Suprapubic skin (tissue), 4 donors: ENCODE measurements around the gene SFPQ. TPM values are rescaled to one million over a fixed set of nuclear protein-coding genes. Genes with fewer than 3 reads are reported as not detected.
A peak's percentile ranks its signal among the peaks of the same experiment; 100 is the strongest.

Experiments
- DNase-seq, 2 donors: peaks; one replicate each; pipeline ENCODE4 v3.0.0-alpha.2; 2019; ENCODE audit warnings: low spot score in 2 of 2
- H3K27ac ChIP-seq: fragments of 200-600 bp; sonication (generic); one replicate; pipeline ENCODE4 v1.5.1; 2019
- H3K27me3 ChIP-seq: fragments of 200-600 bp; sonication (generic); one replicate; pipeline ENCODE4 v1.5.1; 2019
- H3K36me3 ChIP-seq: fragments of 200-600 bp; sonication (generic); one replicate; pipeline ENCODE4 v1.5.1; 2019
- H3K4me1 ChIP-seq: fragments of 200-600 bp; sonication (generic); one replicate; pipeline ENCODE4 v1.5.1; 2019
- H3K4me3 ChIP-seq: fragments of 200-600 bp; sonication (generic); one replicate; pipeline ENCODE4 v1.5.1; 2019; ENCODE audit warnings: mild to moderate bottlenecking
- H3K9me3 ChIP-seq: fragments of 200-600 bp; sonication (generic); one replicate; pipeline ENCODE4 v1.5.1; 2019
- CTCF ChIP-seq, 2 donors: fragments of 200-600 bp in 1 of 2; fragments of 450-650 bp in 1 of 2; sonication (generic) in 1 of 2; IDR thresholded peaks; one replicate each; pipeline ENCODE4 v1.5.1; 2016 to 2019; ENCODE audit warnings: antibody characterized with exemption in 2 of 2, mild to moderate bottlenecking in 1 of 2, moderate library complexity in 1 of 2
- EP300 ChIP-seq: sonication (generic); formaldehyde crosslinking; IDR thresholded peaks from one replicate; pipeline ENCODE4 v1.6.1; 2017; ENCODE audit warnings: antibody characterized with exemption
- POLR2A ChIP-seq, 2 donors: fragments of 450-650 bp; IDR thresholded peaks; one replicate each; pipeline ENCODE4 v1.6.1; 2017; ENCODE audit warnings: antibody characterized with exemption in 2 of 2, mild to moderate bottlenecking in 2 of 2, moderate library complexity in 2 of 2
- POLR2AphosphoS5 ChIP-seq, 3 donors: sonication (generic); formaldehyde crosslinking; IDR thresholded peaks; one replicate each; pipeline ENCODE4 v1.6.1; 2017; ENCODE audit warnings: antibody characterized with exemption in 3 of 3
- WGBS: methylation state at CpG from one replicate; pipeline ENCODE4 v1.1.5; 2018; 5-methylcytosine and 5-hydroxymethylcytosine counted together
- total RNA-seq, 4 donors: library from RNA; depleted of rRNA; stranded (reverse); fragments of >200 nt; gene quantifications; one replicate each; pipeline ENCODE4 v1.1.0, GENCODE V29; 2016

Gene SFPQ
- total RNA-seq, 4 donors from 2014 or later = 136 to 365 (median 191) TPM

DNA sequence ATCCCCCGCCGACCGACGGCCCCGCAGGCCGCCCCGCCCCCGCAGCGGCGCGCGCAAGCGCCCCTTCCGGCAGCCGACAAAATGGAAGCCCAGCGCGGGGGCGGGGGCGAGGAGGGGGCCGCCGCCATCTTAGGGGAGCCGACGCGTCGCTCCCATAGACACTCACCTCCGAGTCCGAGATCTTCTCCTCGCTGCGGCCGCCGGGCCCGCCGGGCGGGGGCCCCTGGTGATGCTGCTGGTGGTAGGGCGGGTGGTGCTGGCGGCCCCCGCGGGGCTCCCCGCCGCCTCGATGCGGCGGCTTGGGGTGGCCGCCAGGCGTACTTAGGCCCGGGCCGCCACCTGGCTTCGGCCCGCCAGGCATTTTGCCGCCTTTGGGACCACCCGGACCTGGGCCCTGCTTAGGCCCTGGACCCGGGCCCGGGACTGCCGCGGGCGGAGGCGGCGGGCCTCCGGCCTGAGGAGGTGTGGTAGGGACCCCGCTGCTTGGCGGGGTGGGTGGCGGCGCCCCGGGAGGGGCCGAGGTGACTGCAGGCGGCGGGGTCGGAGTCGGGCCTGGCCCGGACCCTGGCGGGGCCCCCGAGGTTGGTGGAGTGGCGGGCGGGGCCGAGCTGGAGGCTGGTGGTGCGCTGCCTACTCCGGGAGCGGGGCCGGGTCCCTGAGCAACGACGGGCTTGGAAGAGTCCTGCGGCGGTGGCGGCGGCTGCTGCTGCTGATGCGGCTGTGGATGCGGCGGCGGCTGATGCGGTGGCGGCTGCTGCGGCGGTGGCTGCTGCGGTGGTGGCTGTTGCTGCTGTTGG is 691 bp downstream of the SFPQ start:
- Histone ChIP-seq H3K9me3 (no peaks in the 10 kb centered on the region), H3K4me3 (peak overlapping the region; percentile 91), H3K27ac (peak overlapping the region; percentile 98), H3K36me3 (peaks cover 38% of the 10 kb centered on the region), H3K4me1 (peaks cover 48% of the 10 kb centered on the region), H3K27me3 (no peaks in the 10 kb centered on the region)
- TF ChIP-seq POLR2AphosphoS5 (IDR thresholded peaks at IDR 0.05) (peak in 1 of 3 donors; percentile 11), CTCF (IDR thresholded peaks at IDR 0.05) (peak in 1 of 2 donors; percentile 34), POLR2A (IDR thresholded peaks at IDR 0.05) (peak in 1 of 2 donors; percentile 77), EP300 (no peak)
- WGBS = 0% methylated on average over 15 of the region's 94 CpGs
- peak; percentile 90 for DNase-seq

DNA sequence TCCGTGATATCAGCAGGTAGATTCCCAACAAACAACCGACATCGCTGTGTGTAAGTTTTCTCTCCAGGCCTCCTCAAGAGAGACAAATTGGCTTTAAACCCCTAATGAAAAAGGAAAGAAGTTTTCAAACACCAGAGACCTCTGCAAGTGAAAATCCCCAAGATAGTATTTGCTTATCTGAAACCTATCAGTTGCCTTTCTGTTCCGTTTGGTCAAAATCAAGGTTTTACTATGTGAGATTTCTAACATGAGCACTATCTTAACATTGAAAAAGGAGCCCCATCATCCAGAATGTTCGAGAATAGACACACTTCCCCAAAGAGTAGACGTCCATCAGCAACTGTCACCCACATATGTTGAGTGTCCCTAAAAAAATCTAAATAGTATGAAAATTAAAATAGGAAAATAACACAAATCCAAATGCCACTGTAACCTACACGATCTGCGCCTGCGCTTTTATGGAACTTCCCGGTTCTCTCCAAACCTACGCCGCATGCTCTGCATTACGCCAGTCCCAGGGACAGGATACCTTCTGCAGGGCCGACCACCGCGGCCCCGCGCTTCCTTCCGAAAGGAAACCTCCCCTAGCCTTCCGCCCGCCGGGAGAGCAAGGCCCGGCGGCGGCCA is 1.4 kb downstream of the SFPQ start:
- peaks cover 45% of the 10 kb centered on the region for H3K36me3 ChIP-seq
- peak overlapping the region; percentile 98 for H3K27ac ChIP-seq
- DNase-seq = no peak
- WGBS = 1% methylated on average over 19 of the region's 25 CpGs
- no peaks in the 10 kb centered on the region for H3K27me3 ChIP-seq
- H3K9me3 ChIP-seq = no peaks in the 10 kb centered on the region
- H3K4me3 ChIP-seq = peak overlapping the region; percentile 91
- H3K4me1 ChIP-seq = peaks cover 55% of the 10 kb centered on the region
- TF ChIP-seq POLR2AphosphoS5 (IDR thresholded peaks at IDR 0.05) (no peak), POLR2A (IDR thresholded peaks at IDR 0.05) (no peak), CTCF (IDR thresholded peaks at IDR 0.05) (no peak), EP300 (no peak)

DNA sequence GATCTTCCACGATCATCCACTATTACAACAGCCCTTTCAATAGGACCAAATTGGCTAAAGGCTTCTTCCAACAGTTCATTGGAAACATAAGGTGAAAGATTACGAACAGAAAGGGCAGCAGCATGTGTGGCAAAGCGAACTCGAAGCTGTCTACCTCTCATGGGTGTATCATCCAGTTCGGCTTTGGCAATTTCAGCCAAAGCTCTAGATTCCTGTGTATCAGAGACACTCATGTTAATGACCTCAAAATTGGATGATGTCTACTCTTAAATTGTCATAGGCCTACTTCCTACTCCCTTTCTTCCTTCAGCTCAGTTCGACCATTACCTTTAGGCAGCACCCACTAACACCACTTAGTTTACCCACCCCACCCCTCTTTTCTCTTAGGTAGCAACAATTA is 2.2 kb downstream of the SFPQ start:
- H3K4me3 ChIP-seq = peak overlapping the region; percentile 91
- H3K9me3 ChIP-seq = no peaks in the 10 kb centered on the region
- WGBS = 4% methylated on average over 6 of the region's 6 CpGs
- H3K36me3 ChIP-seq = peaks cover 53% of the 10 kb centered on the region
- peaks cover 63% of the 10 kb centered on the region for H3K4me1 ChIP-seq
- no peak for TF ChIP-seq EP300
- H3K27ac ChIP-seq = no peak overlapping the region
- DNase-seq = no peak
- H3K27me3 ChIP-seq = no peaks in the 10 kb centered on the region

GRCh38 chr1:35188578-35189392 is 4.2 kb downstream of the SFPQ start:
- Histone ChIP-seq H3K4me1 (peaks cover 67% of the 10 kb centered on the region), H3K27me3 (no peaks in the 10 kb centered on the region), H3K9me3 (no peaks in the 10 kb centered on the region), H3K4me3 (peak overlapping the region; percentile 91), H3K27ac (no peak overlapping the region), H3K36me3 (peaks cover 73% of the 10 kb centered on the region)
- TF ChIP-seq POLR2A (IDR thresholded peaks at IDR 0.05) (no peak), CTCF (IDR thresholded peaks at IDR 0.05) (no peak), POLR2AphosphoS5 (IDR thresholded peaks at IDR 0.05) (no peak), EP300 (no peak)
- no peak for DNase-seq
- WGBS = 78% methylated on average over 20 of the region's 20 CpGs

- H3K36me3 ChIP-seq = peaks cover 82% of the 10 kb centered on the region
- TF ChIP-seq POLR2AphosphoS5 (IDR thresholded peaks at IDR 0.05) (no peak), CTCF (IDR thresholded peaks at IDR 0.05) (no peak), EP300 (no peak), POLR2A (IDR thresholded peaks at IDR 0.05) (no peak)
- no peaks in the 10 kb centered on the region for H3K27me3 ChIP-seq
- 66% methylated on average over 7 of the region's 7 CpGs for WGBS
- peaks cover 66% of the 10 kb centered on the region for H3K4me1 ChIP-seq
- no peak overlapping the region for H3K4me3 ChIP-seq
- H3K9me3 ChIP-seq = no peaks in the 10 kb centered on the region
- no peak overlapping the region for H3K27ac ChIP-seq
- DNase-seq = no peak
These were observed 5.1 kb downstream of the SFPQ start for GRCh38 chr1:35187816-35188342.
